SK-N-SH (cell line): Measurements from ENCODE around the gene EFHC1. TPM values are rescaled to one million over a fixed set of nuclear protein-coding genes. Genes with fewer than 3 reads are reported as not detected.

Experiments
- CTCF ChIA-PET: fragments of 300-600, 350-600 bp; formaldehyde crosslinking; extraction: SDS; loops from one replicate; lab custom pipeline; 2021; lab: Yijun Ruan, JAX
- POLR2A ChIA-PET: fragments of 350-600 bp; sonication (Branson Sonifier 250); formaldehyde crosslinking; extraction: SDS; loops from one replicate; lab custom pipeline; 2020; ENCODE audit warnings: antibody characterized with exemption, inconsistent platforms; lab: Yijun Ruan, JAX
- DNase-seq: peaks from one replicate; pipeline ENCODE4 v3.0.0; 2012
- H2AFZ ChIP-seq: fragments of 200-600 bp; sonication (generic); 2 replicates; pipeline ENCODE4 v1.8.1; 2016; ENCODE audit warnings: antibody characterized with exemption, mild to moderate bottlenecking, low read depth
- H3F3A ChIP-seq: fragments of 200-600 bp; sonication (generic); replicated peaks from 2 replicates; pipeline ENCODE3; 2016; ENCODE audit warnings: antibody characterized with exemption, mild to moderate bottlenecking; ENCODE audit not compliant: insufficient read depth
- H3K27ac ChIP-seq, 2 experiments: fragments of 200-500 bp in 1 of 2; fragments of 200-600 bp in 1 of 2; sonication (Bioruptor generic) in 1 of 2; sonication (generic), shearing (Covaris generic) in 1 of 2; 2 replicates each; pipeline versions ENCODE4 v1.5.1 to v1.6.1; 2014 to 2016; ENCODE audit warnings: low read depth in 2 of 2, inconsistent platforms in 1 of 2, low read length in 1 of 2, mild to moderate bottlenecking in 1 of 2, mixed read lengths in 1 of 2
- H3K27me3 ChIP-seq: fragments of 200-600 bp; sonication (generic), shearing (Covaris generic); 2 replicates; pipeline ENCODE4 v1.6.1; 2016; ENCODE audit warnings: mixed run types; ENCODE audit not compliant: insufficient read depth
- H3K36me3 ChIP-seq, 2 experiments: fragments of 200-500 bp in 1 of 2; fragments of 200-600 bp in 1 of 2; sonication (Bioruptor generic) in 1 of 2; sonication (generic) in 1 of 2; replicated peaks in 1 of 2; 2 replicates each; pipeline versions ENCODE3 to v1.5.1; 2014 to 2016; ENCODE audit warnings: low read length in 1 of 2, mild to moderate bottlenecking in 1 of 2; ENCODE audit not compliant: insufficient read depth in 2 of 2, control insufficient read depth in 1 of 2
- H3K4me1 ChIP-seq, 2 experiments: fragments of 200-500 bp in 1 of 2; fragments of 200-600 bp in 1 of 2; sonication (Bioruptor generic) in 1 of 2; sonication (generic), shearing (Covaris generic) in 1 of 2; 2 replicates each; pipeline versions ENCODE4 v1.5.1 to v1.6.1; 2014 to 2016; ENCODE audit warnings: low read depth in 1 of 2, low read length in 1 of 2, mixed run types in 1 of 2; ENCODE audit not compliant: insufficient read depth in 2 of 2, control insufficient read depth in 1 of 2
- H3K4me2 ChIP-seq: fragments of 200-600 bp; sonication (generic), shearing (Covaris generic); 2 replicates; pipeline ENCODE4 v1.6.1; 2017; ENCODE audit warnings: mixed run types
- H3K4me3 ChIP-seq, 2 experiments: fragments of 200-500 bp in 1 of 2; fragments of 200-600 bp in 1 of 2; sonication (Bioruptor generic) in 1 of 2; sonication (generic), shearing (Covaris generic) in 1 of 2; 2 replicates each; pipeline versions ENCODE4 v1.5.1 to v1.8.1; 2014 to 2016; ENCODE audit warnings: low read depth in 2 of 2, inconsistent platforms in 1 of 2, low read length in 1 of 2, mild to moderate bottlenecking in 1 of 2, mixed read lengths in 1 of 2, moderate library complexity in 1 of 2
- H3K79me2 ChIP-seq: fragments of 200-600 bp; sonication (generic); 2 replicates; pipeline ENCODE4 v1.8.1; 2017; ENCODE audit warnings: mild to moderate bottlenecking; ENCODE audit not compliant: insufficient read depth
- H3K9ac ChIP-seq: fragments of 200-600 bp; sonication (generic); 2 replicates; pipeline ENCODE4 v1.6.1; 2017; ENCODE audit warnings: mixed run types
- H3K9me2 ChIP-seq: fragments of 200-600 bp; sonication (generic); 2 replicates; pipeline ENCODE4 v1.6.1; 2017; ENCODE audit warnings: mixed run types
- H3K9me3 ChIP-seq: fragments of 200-600 bp; sonication (generic); 2 replicates; pipeline ENCODE4 v1.6.1; 2017; ENCODE audit warnings: mixed run types, mild to moderate bottlenecking, moderate library complexity
- H4K20me1 ChIP-seq: fragments of 200-600 bp; sonication (generic); 2 replicates; pipeline ENCODE4 v1.6.1; 2017; ENCODE audit warnings: mild to moderate bottlenecking, mixed run types; ENCODE audit not compliant: insufficient read depth
- CHD2 ChIP-seq: fragments of 150-350 bp; IDR thresholded peaks from 2 replicates; pipeline ENCODE4 v1.6.1; 2018; ENCODE audit warnings: low read length; ENCODE audit not compliant: partially characterized antibody
- ELF1 ChIP-seq: IDR thresholded peaks from 2 replicates; pipeline ENCODE4 v1.4.0; 2012
- EP300 ChIP-seq, 2 experiments: IDR thresholded peaks; 2 replicates each; pipeline versions ENCODE4 v1.4.0 to v1.6.1; 2012; ENCODE audit warnings: borderline replicate concordance in 1 of 2, low read depth in 1 of 2, low read length in 1 of 2
- GATA2 ChIP-seq: sonication (generic); formaldehyde crosslinking; IDR thresholded peaks from 2 replicates; pipeline ENCODE4 v1.5.0; 2020; ENCODE audit warnings: mild to moderate bottlenecking, missing genetic modification reagents
- JUND ChIP-seq: IDR thresholded peaks from 2 replicates; pipeline ENCODE4 v1.4.0; 2012
- MXI1 ChIP-seq: IDR thresholded peaks from 2 replicates; pipeline ENCODE4 v1.6.1; 2012; ENCODE audit warnings: mild to moderate bottlenecking, low read depth, low read length, improper control_type of control experiment
- NFIC ChIP-seq: IDR thresholded peaks from 2 replicates; pipeline ENCODE4 v1.4.0; 2012; ENCODE audit warnings: borderline replicate concordance
- RCOR1 ChIP-seq: fragments of 150-350 bp; IDR thresholded peaks from 2 replicates; pipeline ENCODE4 v1.6.1; 2017; ENCODE audit warnings: antibody characterized with exemption, low read length
- SMC3 ChIP-seq: IDR thresholded peaks from 2 replicates; pipeline ENCODE4 v1.6.1; 2012; ENCODE audit warnings: low read depth, low read length, improper control_type of control experiment
- TAF1 ChIP-seq: IDR thresholded peaks from 2 replicates; pipeline ENCODE4 v1.6.1; 2012; ENCODE audit warnings: low read depth, mild to moderate bottlenecking, low read length, moderate library complexity, borderline replicate concordance
- USF1 ChIP-seq: IDR thresholded peaks from 2 replicates; pipeline ENCODE4 v1.4.0; 2012; ENCODE audit warnings: low read depth, borderline replicate concordance
- WGBS: methylation state at CpG from one replicate; pipeline ENCODE4 v1.1.6; 2017; ENCODE audit warnings: low lambda C conversion rate; 5-methylcytosine and 5-hydroxymethylcytosine counted together
- polyA plus RNA-seq, 3 experiments: library from polyadenylated mRNA; depleted of rRNA; stranded (reverse); fragments of >200 nt; gene quantifications; 2 replicates each; pipeline ENCODE4 v1.2.3, GENCODE V29; 2012

The EFHC1 gene
- polyA plus RNA-seq, 1 of the 3 experiments (the other 2 are of a cell fraction): 39.4 TPM

GRCh38 chr6:52570291-52570700, 150.2 kb downstream of the EFHC1 start:
- WGBS: 60% methylated on average over 7 of the region's 8 CpGs
- Histone ChIP-seq H3K9ac (no peak overlapping the region), H3K36me3 (peaks cover 6 to 10% of the 10 kb centered on the region in 2 experiments), H3K4me2 (no peak overlapping the region), H3K4me1 (peaks cover 41 to 62% of the 10 kb centered on the region in 2 experiments), H3K9me2 (no peaks in the 10 kb centered on the region), H3K4me3 (no peak overlapping the region), H4K20me1 (peaks cover 69% of the 10 kb centered on the region), H3K79me2 (peaks cover 100% of the 10 kb centered on the region), H2AFZ (no peak overlapping the region), H3F3A (peaks cover 16% of the 10 kb centered on the region), H3K27me3 (no peaks in the 10 kb centered on the region), H3K27ac (peak overlapping the region; percentile 16 to 76; a peak in 3 of 4 replicates), H3K9me3 (no peaks in the 10 kb centered on the region)
- no peak for DNase-seq
- TF ChIP-seq ELF1 (no peak), NFIC (0 out of 2 replicates have a peak, but pooled peaks have one; percentile 8)
- ChIA-PET POLR2A (interaction anchor here (0.5 kb wide), 1 partner anchor 152 kb away, joined by 3 read pairs; no protein-coding TSS in a partner anchor), CTCF (interaction anchor here (0.6 to 2.5 kb wide), 6 partner anchors 18 to 137 kb away, joined by 3 to 8 read pairs (median 3); no protein-coding TSS in a partner anchor)

- H3K79me2 ChIP-seq: peaks cover 100% of the 10 kb centered on the region
- peaks cover 70% of the 10 kb centered on the region for H4K20me1 ChIP-seq
- peak overlapping the region; percentile 32 to 76; a peak in 3 of 4 replicates for H3K27ac ChIP-seq
- peak; percentile 62; the same call in 1 of the 2 replicates for TF ChIP-seq RCOR1
- TF ChIP-seq JUND: no peak
- no peak for TF ChIP-seq USF1
- TF ChIP-seq EP300 (IDR thresholded peaks at IDR 0.05; ENCODE audit: borderline replicate concordance in 1 of 2, low read depth in 1 of 2, low read length in 1 of 2): peak in 1 of 2 experiments; percentile 59; a peak in 1 of 4 replicates
- no peak for TF ChIP-seq SMC3
- no peak for TF ChIP-seq TAF1
- TF ChIP-seq MXI1: peak; percentile 51; the same call in 1 of the 2 replicates
- peak; percentile 87 for TF ChIP-seq GATA2 (CRISPR knock-in tag)
- peak; percentile 31 for TF ChIP-seq CHD2
- TF ChIP-seq, all 33 proteins: peak for 5
- H3F3A ChIP-seq: peaks cover 22% of the 10 kb centered on the region
- H3K4me1 ChIP-seq: peaks cover 43 to 68% of the 10 kb centered on the region in 2 experiments
- peaks cover 6 to 10% of the 10 kb centered on the region in 2 experiments for H3K36me3 ChIP-seq
- no peak overlapping the region for H3K9ac ChIP-seq
- no peaks in the 10 kb centered on the region for H3K9me2 ChIP-seq
- DNase-seq: peak; percentile 70
- ChIA-PET CTCF (interaction anchor here (0.9 to 1.4 kb wide), 7 partner anchors 27 to 307 kb away, joined by 3 to 7 read pairs (median 4); no protein-coding TSS in a partner anchor), POLR2A (interaction anchor here (0.6 kb wide), 1 partner anchor 247 kb away, joined by 3 read pairs; no protein-coding TSS in a partner anchor)
- peak overlapping the region; percentile 56 for H3K4me2 ChIP-seq
- no peaks in the 10 kb centered on the region for H3K9me3 ChIP-seq
- H3K27me3 ChIP-seq: no peaks in the 10 kb centered on the region
- no peak overlapping the region for H2AFZ ChIP-seq
- 68% methylated on average over 10 of the region's 10 CpGs for WGBS
- H3K4me3 ChIP-seq: no peak overlapping the region; a peak in 1 of 4 replicates
These were observed 151.1 kb downstream of the EFHC1 start for GRCh38 chr6:52571099-52571755.
